ENCODE results near the gene FMN1. TPM values are rescaled to one million over a fixed set of nuclear protein-coding genes. Genes with fewer than 3 reads are reported as not detected.

The FMN1 gene
- polyA plus RNA-seq, 1 donor from 2014 or later: 0.40 TPM

DNA sequence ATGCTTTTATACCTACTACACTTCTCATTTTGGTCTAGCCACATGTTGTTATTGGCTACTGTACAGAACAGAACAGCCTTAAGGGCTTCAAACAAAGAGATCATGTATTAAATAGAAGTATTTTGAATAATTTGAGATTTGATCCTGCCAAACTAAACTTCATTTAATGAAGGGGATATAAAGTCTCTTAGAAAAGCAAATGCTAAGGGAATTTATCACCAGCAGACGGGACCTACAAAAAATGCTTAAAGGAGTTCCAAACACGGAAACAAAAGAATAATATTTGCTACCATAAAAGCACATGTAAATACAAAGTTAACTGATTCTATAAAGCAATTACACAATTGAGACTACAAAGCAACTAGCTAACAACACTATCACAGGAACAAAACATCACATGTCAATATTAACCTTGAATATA lies 23.6 kb upstream of the FMN1 start:
- Histone ChIP-seq H3K4me3 (ENCODE audit: low read length) (no peak overlapping the region), H2AFZ (ENCODE audit: low read depth, low read length) (no peak overlapping the region), H3K79me2 (replicated peaks; ENCODE audit: insufficient read depth, low read length) (no peaks in the 10 kb centered on the region), H3K9ac (ENCODE audit: low read length) (no peak overlapping the region), H3K36me3 (ENCODE audit: insufficient read depth, low read length) (no peaks in the 10 kb centered on the region), H3K9me2 (ENCODE audit: insufficient read depth, low read length) (no peaks in the 10 kb centered on the region), H3K9me3 (ENCODE audit: low read length) (no peaks in the 10 kb centered on the region), H3K27ac (ENCODE audit: low read length) (no peak overlapping the region), H3K4me2 (ENCODE audit: low read length) (no peak overlapping the region), H3F3A (ENCODE audit: insufficient read depth, low read length, poor library complexity, severe bottlenecking) (no peaks in the 10 kb centered on the region), H4K20me1 (ENCODE audit: insufficient read depth) (no peaks in the 10 kb centered on the region), H3K27me3 (ENCODE audit: insufficient read depth, low read depth, low read length) (no peaks in the 10 kb centered on the region)
- TF ChIP-seq EZH2 (IDR thresholded peaks at IDR 0.05; ENCODE audit: borderline replicate concordance, insufficient read depth, low read length, poor library complexity, severe bottlenecking) (no peak), POLR2AphosphoS5 (IDR thresholded peaks at IDR 0.05) (no peak), RAD21 (conservative IDR thresholded peaks at IDR 0.05) (no peak), SMC3 (conservative IDR thresholded peaks at IDR 0.05; ENCODE audit: poor library complexity) (no peak), EP300 (conservative IDR thresholded peaks at IDR 0.05; ENCODE audit: poor library complexity, severe bottlenecking) (no peak), TAF1 (IDR thresholded peaks at IDR 0.05; ENCODE audit: low read depth) (no peak), CTCF (IDR thresholded peaks at IDR 0.05; ENCODE audit: poor library complexity, severe bottlenecking) (no peak), MXI1 (conservative IDR thresholded peaks at IDR 0.05; ENCODE audit: poor library complexity, severe bottlenecking) (no peak)
- TF ChIP-seq, protein P1, sequence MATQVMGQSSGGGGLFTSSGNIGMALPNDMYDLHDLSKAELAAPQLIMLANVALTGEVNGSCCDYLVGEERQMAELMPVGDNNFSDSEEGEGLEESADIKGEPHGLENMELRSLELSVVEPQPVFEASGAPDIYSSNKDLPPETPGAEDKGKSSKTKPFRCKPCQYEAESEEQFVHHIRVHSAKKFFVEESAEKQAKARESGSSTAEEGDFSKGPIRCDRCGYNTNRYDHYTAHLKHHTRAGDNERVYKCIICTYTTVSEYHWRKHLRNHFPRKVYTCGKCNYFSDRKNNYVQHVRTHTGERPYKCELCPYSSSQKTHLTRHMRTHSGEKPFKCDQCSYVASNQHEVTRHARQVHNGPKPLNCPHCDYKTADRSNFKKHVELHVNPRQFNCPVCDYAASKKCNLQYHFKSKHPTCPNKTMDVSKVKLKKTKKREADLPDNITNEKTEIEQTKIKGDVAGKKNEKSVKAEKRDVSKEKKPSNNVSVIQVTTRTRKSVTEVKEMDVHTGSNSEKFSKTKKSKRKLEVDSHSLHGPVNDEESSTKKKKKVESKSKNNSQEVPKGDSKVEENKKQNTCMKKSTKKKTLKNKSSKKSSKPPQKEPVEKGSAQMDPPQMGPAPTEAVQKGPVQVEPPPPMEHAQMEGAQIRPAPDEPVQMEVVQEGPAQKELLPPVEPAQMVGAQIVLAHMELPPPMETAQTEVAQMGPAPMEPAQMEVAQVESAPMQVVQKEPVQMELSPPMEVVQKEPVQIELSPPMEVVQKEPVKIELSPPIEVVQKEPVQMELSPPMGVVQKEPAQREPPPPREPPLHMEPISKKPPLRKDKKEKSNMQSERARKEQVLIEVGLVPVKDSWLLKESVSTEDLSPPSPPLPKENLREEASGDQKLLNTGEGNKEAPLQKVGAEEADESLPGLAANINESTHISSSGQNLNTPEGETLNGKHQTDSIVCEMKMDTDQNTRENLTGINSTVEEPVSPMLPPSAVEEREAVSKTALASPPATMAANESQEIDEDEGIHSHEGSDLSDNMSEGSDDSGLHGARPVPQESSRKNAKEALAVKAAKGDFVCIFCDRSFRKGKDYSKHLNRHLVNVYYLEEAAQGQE (IDR thresholded peaks at IDR 0.05; ENCODE audit: borderline replicate concordance): no peak

DNA sequence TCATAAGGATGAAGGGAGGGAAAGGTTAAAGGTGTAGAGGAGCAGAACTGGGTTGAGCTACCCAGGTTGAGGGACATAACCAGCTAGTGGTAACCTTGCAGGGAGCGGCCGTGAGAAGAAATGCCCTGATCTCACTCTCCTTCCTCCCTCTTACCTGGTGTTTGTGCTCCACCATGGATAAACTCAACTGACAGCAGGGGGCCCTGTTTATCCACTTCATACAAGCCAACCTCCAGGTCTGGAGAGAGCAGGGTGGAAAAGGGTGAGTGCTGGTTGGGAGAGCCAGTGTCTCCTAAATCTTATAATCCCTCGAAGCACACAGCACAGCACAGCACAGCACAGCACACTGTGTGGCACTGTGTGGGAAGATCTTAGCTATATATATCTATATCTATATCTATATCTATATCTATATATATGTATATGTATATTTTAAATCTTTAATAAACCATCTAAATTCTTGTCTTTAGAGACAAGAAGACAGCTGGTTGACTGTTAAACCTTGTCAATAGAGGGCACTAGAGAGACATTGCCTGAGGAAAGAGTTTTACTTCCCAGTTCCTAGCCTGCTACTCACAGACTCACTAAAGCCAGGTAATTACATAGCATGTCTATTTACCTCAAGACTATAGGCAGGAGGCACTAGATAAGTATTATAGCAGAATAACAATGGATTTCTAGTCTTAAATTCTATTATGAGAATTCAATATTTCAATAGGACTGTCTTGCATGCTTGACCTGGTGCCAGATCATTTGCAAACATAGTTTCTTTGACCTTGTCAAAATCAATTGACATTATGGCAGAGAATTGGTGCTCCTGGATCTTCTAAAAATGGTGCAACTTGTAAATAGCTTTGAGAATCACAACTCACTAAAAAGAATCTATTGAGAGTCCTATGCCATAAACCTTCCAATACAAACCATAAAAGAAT lies 21.7 kb upstream of the FMN1 start:
- H3K9ac ChIP-seq (ENCODE audit: low read length): no peak overlapping the region
- H3K36me3 ChIP-seq (ENCODE audit: insufficient read depth, low read length): no peaks in the 10 kb centered on the region
- H3K9me3 ChIP-seq (ENCODE audit: low read length): no peaks in the 10 kb centered on the region
- H4K20me1 ChIP-seq (ENCODE audit: insufficient read depth): no peaks in the 10 kb centered on the region
- H3K9me2 ChIP-seq (ENCODE audit: insufficient read depth, low read length): no peaks in the 10 kb centered on the region
- TF ChIP-seq CTCF (IDR thresholded peaks at IDR 0.05; ENCODE audit: poor library complexity, severe bottlenecking) (peak; percentile 9), RAD21 (conservative IDR thresholded peaks at IDR 0.05) (no peak)
- H2AFZ ChIP-seq (ENCODE audit: low read depth, low read length): no peak overlapping the region
- no peak overlapping the region for H3K4me2 ChIP-seq (ENCODE audit: low read length)
- no peaks in the 10 kb centered on the region for H3F3A ChIP-seq (ENCODE audit: insufficient read depth, low read length, poor library complexity, severe bottlenecking)
- no peaks in the 10 kb centered on the region for H3K79me2 ChIP-seq (replicated peaks; ENCODE audit: insufficient read depth, low read length)
- no peaks in the 10 kb centered on the region for H3K27me3 ChIP-seq (ENCODE audit: insufficient read depth, low read depth, low read length)
- no peak overlapping the region for H3K4me3 ChIP-seq (ENCODE audit: low read length)
- no peak overlapping the region for H3K27ac ChIP-seq (ENCODE audit: low read length)
